ENCODE measurements around the gene GRAMD4.

GRAMD4 gene

DNA sequence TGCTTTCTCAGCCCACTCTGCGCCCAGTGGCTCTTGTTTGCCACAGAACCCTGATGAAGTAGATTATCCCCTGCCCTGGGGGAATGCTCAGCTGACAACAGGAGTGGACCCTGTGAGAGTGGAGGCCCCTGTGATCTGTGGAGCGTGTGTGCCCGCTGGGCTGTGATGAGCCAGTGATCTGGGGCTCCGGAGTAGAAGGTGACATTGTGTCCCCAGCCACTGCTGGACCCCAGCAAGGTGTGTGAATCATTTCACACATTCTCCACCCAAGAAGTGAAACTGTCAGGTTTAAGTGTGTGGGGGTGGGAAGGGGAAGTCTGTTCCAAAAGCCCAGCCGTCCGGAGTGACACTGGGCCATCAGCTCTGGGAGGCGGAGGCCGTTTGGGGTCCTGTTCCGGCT, 33.1 kb upstream of the GRAMD4 start:
- no peaks in the 10 kb centered on the region for H3K9me3 Mint-ChIP-seq
- H3K27me3 Mint-ChIP-seq (ENCODE audit: low read depth, poor library complexity), result peaks cover 30% of the 10 kb centered on the region
- TF ChIP-seq, protein P1, sequence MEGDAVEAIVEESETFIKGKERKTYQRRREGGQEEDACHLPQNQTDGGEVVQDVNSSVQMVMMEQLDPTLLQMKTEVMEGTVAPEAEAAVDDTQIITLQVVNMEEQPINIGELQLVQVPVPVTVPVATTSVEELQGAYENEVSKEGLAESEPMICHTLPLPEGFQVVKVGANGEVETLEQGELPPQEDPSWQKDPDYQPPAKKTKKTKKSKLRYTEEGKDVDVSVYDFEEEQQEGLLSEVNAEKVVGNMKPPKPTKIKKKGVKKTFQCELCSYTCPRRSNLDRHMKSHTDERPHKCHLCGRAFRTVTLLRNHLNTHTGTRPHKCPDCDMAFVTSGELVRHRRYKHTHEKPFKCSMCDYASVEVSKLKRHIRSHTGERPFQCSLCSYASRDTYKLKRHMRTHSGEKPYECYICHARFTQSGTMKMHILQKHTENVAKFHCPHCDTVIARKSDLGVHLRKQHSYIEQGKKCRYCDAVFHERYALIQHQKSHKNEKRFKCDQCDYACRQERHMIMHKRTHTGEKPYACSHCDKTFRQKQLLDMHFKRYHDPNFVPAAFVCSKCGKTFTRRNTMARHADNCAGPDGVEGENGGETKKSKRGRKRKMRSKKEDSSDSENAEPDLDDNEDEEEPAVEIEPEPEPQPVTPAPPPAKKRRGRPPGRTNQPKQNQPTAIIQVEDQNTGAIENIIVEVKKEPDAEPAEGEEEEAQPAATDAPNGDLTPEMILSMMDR (IDR thresholded peaks at IDR 0.05), result no peak
- DNase-seq, result no peak
- H3K36me3 Mint-ChIP-seq (ENCODE audit: low read depth), result peaks cover 10% of the 10 kb centered on the region
- H3K27ac Mint-ChIP-seq, result no peak overlapping the region
- H3K4me1 Mint-ChIP-seq, result peaks cover 62% of the 10 kb centered on the region
- no peak overlapping the region for H3K4me3 Mint-ChIP-seq

DNA sequence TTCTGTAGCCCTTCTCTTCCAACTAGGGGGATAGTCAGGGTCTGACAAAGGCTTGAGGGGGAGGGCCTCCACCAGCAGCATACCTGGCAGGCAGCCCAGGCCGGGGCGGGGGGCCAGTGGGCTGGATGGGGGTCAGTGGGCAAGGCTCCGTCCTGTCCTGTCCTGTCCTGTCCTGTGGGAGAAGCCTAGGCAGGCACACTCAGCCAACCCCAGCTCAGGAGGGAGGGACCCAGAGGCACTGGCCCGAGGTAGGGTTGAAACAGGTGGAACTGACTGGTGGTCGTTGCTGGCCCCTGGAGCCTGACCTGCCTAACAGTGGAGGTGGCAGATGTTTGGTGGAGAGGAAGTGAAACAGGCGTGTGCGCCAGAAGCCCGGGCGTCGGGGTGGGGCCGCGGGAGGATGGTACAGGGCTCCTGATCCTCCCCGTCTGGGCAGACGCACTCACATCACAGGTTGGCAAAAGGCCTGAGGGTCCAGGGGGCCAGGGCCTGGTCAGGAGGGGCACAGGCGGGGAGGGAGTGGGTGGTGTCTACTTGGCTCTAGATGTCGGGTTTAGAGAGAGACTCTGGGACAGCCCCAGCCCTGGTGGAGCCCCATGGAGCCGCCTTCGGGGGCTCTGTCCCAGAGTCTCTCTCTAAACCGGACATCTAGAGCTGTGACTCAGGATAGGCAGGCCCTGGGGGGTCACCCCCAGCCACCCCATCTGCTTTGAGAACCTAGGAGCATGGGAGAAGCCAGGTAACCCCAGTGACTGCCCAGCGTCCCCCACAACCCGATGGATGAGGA, 32.5 kb upstream of the GRAMD4 start:
- TF ChIP-seq, protein P1 (IDR thresholded peaks at IDR 0.05), result no peak
- peaks cover 10% of the 10 kb centered on the region for H3K36me3 Mint-ChIP-seq (ENCODE audit: low read depth)
- H3K9me3 Mint-ChIP-seq, result no peaks in the 10 kb centered on the region
- no peak for DNase-seq
- H3K4me1 Mint-ChIP-seq, result peaks cover 68% of the 10 kb centered on the region
- peaks cover 30% of the 10 kb centered on the region for H3K27me3 Mint-ChIP-seq (ENCODE audit: low read depth, poor library complexity)
- no peak overlapping the region for H3K4me3 Mint-ChIP-seq
- H3K27ac Mint-ChIP-seq, result no peak overlapping the region

DNA sequence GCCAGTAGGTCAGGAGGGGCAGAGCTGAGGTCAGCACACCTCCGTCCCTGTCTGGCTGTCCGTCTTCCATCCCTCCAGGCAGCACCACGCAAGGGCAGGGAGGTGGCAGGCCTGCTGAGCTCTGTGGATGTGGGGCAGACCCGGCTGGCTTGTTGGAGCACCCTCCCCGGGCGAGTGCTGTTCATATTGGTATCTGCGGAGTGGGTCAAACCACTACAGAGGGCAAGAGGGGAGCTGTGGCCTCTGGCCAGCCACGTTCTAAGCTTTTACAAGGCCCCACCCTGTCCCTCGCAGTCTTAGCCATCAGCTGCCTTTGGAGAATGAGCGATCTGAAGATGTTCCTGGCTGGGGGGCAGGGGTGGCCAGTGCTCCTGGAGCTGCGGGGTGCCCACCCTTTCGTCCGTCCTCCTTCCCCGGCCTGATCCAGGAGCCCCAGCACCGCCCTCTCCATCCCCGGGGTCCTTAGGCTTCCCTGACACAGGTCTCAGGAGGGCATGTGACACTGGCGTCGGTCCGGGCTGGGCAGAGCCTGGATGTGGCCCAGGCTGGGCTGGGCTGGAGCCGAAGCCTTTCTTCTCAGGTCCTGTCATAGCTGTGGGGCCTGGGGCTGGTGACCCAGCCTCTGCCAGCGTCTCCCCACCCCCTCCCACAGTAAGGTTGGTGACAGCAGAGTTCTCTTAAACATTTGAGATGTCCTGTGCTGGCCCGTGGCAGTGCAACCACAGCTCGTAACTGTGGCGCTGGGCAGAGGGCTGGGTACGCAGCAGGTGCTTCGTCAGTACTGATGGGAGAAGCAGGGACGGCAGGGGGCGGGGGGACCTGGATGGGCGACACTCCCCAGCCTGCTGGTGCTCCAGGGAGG, 31.7 kb upstream of the GRAMD4 start:
- DNase-seq, result no peak
- TF ChIP-seq, protein P1 (IDR thresholded peaks at IDR 0.05), result no peak
- Mint-ChIP-seq H3K4me1 (peaks cover 74% of the 10 kb centered on the region), H3K9me3 (no peaks in the 10 kb centered on the region), H3K27me3 (ENCODE audit: low read depth, poor library complexity) (peaks cover 23% of the 10 kb centered on the region), H3K27ac (no peak overlapping the region), H3K36me3 (ENCODE audit: low read depth) (peaks cover 9% of the 10 kb centered on the region), H3K4me3 (no peak overlapping the region)

DNA sequence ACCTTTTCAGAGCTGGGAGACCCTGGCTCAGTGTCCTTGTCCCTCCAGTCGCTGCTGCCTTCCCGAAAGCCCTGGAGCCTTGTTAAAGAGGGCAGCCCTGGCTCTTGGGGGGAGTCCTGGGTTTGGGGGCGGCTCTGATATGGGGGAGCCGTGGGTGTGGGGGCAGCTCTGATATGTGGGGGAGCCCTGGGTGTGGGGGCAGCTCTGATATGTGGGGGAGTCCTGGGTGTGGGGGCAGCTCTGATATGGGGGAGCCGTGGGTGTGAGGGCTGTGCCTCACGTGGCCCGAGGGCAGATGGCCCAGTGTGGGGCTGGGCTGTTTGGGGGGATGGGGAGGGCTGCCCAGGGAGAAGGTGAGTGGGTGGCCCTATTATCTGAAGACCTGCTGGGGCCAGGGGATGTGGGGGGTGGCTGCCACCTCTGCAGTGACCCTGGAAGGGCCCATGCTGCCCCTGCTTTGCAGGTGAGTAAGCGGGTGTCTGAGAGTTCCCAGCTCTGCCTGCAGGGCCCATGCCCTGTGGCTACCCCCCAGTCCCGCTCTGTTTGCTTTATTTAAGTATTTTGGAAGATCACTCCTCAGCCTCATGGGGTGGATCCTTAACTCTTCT, 30.9 kb upstream of the GRAMD4 start:
- Mint-ChIP-seq H3K27me3 (ENCODE audit: low read depth, poor library complexity) (peaks cover 16% of the 10 kb centered on the region), H3K9me3 (no peaks in the 10 kb centered on the region), H3K4me1 (peaks cover 67% of the 10 kb centered on the region), H3K4me3 (no peak overlapping the region), H3K27ac (peak overlapping the region; percentile 87), H3K36me3 (ENCODE audit: low read depth) (peaks cover 1% of the 10 kb centered on the region)
- no peak for DNase-seq
- TF ChIP-seq, protein P1 (IDR thresholded peaks at IDR 0.05), result no peak

DNA sequence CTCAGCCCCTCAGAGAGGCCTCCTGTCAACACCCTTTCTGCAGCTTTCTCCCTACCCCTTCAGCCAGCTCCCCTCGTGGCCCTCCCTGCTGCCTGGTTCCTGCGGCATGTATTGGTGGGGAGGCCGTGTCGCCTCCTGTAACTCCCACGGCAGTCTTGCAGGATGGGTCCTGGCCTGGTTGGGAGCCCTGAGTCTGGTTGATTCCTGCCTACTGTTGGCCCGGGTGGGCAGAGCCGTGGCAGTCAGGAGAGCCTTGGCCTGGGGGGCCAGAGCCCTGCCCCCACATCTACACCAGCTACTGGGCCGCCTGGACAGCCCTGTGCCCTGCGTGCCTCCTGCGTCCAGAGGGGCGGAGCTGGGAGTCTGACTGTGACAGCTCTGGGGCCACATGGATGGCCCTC, 30.3 kb upstream of the GRAMD4 start:
- Mint-ChIP-seq H3K4me3 (no peak overlapping the region), H3K27ac (peak overlapping the region; percentile 87), H3K36me3 (ENCODE audit: low read depth) (no peaks in the 10 kb centered on the region), H3K9me3 (no peaks in the 10 kb centered on the region), H3K4me1 (peaks cover 60% of the 10 kb centered on the region), H3K27me3 (ENCODE audit: low read depth, poor library complexity) (peaks cover 9% of the 10 kb centered on the region)
- TF ChIP-seq, protein P1 (IDR thresholded peaks at IDR 0.05), result no peak
- no peak for DNase-seq
